HepG2 (cell line): ENCODE measurements around the gene SOS2. TPM values are rescaled to one million over a fixed set of nuclear protein-coding genes. Genes with fewer than 3 reads are reported as not detected.
A peak's percentile ranks its signal among the peaks of the same experiment; 100 is the strongest.

Experiments
- ATAC-seq: fragments of 200-7000 bp; cut with Tn5 transposase; 3 replicates; pipeline ENCODE4 v1.9.1; 2020; ENCODE audit warnings: mild to moderate bottlenecking, moderate library complexity
- BruUV-seq: library from RNA; stranded (reverse); fragments of 400-500 nt; replicated peaks from 2 replicates; lab custom pipeline; 2021; lab: Mats Ljungman, UMichigan
- CTCF ChIA-PET: fragments of 300-600 bp; formaldehyde crosslinking; extraction: SDS; loops from one replicate; lab custom pipeline; 2021; ENCODE audit warnings: low total read pairs, inconsistent platforms, low intra/inter-chr PET ratio; lab: Yijun Ruan, JAX
- POLR2A ChIA-PET: fragments of 350-600 bp; sonication (Branson Sonifier 250); formaldehyde crosslinking; loops from one replicate; lab custom pipeline; 2020; ENCODE audit warnings: antibody characterized with exemption, inconsistent platforms; lab: Yijun Ruan, JAX
- DNase-seq: peaks from one replicate; pipeline ENCODE4 v3.0.0-alpha.2; 2015; ENCODE audit warnings: low spot score
- FAIRE-seq: peaks from 3 replicates; lab custom pipeline; 2011; peaks lifted over from hg19 to GRCh38; lab: Jason Lieb, UNC
- H2AFZ ChIP-seq: one replicate; pipeline ENCODE4 v1.6.1; 2011; ENCODE audit warnings: low read length, inconsistent platforms
- H3K27ac ChIP-seq: fragments of 300-600 bp; 3 replicates; pipeline ENCODE4 v1.8.0; 2011; ENCODE audit warnings: mixed run types, mild to moderate bottlenecking, mixed read lengths, low read length, inconsistent platforms; ENCODE audit not compliant: insufficient read depth; ENCODE audit errors: extremely low read length
- H3K27me3 ChIP-seq, 2 experiments: fragments of 200-600 bp in 1 of 2; 2 replicates in 1 of 2; 3 replicates in 1 of 2; pipeline versions ENCODE4 v1.6.0 to v1.8.0; 2011; ENCODE audit warnings: low read length in 2 of 2, mild to moderate bottlenecking in 2 of 2, moderate library complexity in 2 of 2, inconsistent platforms in 1 of 2; ENCODE audit not compliant: insufficient read depth in 2 of 2, control insufficient read depth in 1 of 2
- H3K36me3 ChIP-seq, 2 experiments: fragments of 200-600 bp in 1 of 2; replicated peaks in 1 of 2; 2 replicates in 1 of 2; 3 replicates in 1 of 2; pipeline versions ENCODE4 v1.5.1 to v1.8.0; 2011; ENCODE audit warnings: low read length in 2 of 2, inconsistent platforms in 1 of 2; ENCODE audit not compliant: insufficient read depth in 2 of 2, control insufficient read depth in 1 of 2
- H3K4me1 ChIP-seq: 2 replicates; pipeline ENCODE4 v1.5.1; 2012; ENCODE audit warnings: low read length, inconsistent platforms; ENCODE audit not compliant: insufficient read depth
- H3K4me2 ChIP-seq: 2 replicates; pipeline ENCODE4 v1.6.0; 2011; ENCODE audit warnings: low read depth, low read length, inconsistent platforms
- H3K4me3 ChIP-seq, 3 experiments: fragments of 200-600 bp in 1 of 3; sonication (generic), shearing (Covaris generic) in 1 of 3; replicated peaks in 1 of 3; 2 replicates each; pipeline ENCODE4 v1.5.1; 2011 to 2016; ENCODE audit warnings: low read length in 3 of 3, inconsistent platforms in 2 of 3, low read depth in 2 of 3, mild to moderate bottlenecking in 2 of 3, control low read depth in 1 of 3, mixed read lengths in 1 of 3; ENCODE audit not compliant: insufficient read depth in 1 of 3
- H3K79me2 ChIP-seq: one replicate; pipeline ENCODE4 v1.6.1; 2011; ENCODE audit warnings: low read length, inconsistent platforms; ENCODE audit not compliant: insufficient read depth
- H3K9ac ChIP-seq: 2 replicates; pipeline ENCODE4 v1.6.0; 2011; ENCODE audit warnings: mild to moderate bottlenecking, low read depth, low read length, inconsistent platforms; ENCODE audit not compliant: insufficient read depth
- H3K9me3 ChIP-seq: 2 replicates; pipeline ENCODE4 v1.5.1; 2012; ENCODE audit warnings: mild to moderate bottlenecking, low read length
- H4K20me1 ChIP-seq: 2 replicates; pipeline ENCODE4 v1.6.0; 2011; ENCODE audit warnings: inconsistent platforms, mild to moderate bottlenecking, low read length, moderate library complexity; ENCODE audit not compliant: insufficient read depth
- ARID3A ChIP-seq: IDR thresholded peaks from 2 replicates; pipeline ENCODE4 v1.6.1; 2012; ENCODE audit warnings: low read depth, low read length, improper control_type of control experiment
- CHD4 ChIP-seq: fragments of 200-600 bp; sonication (generic); IDR thresholded peaks from 2 replicates; pipeline ENCODE4 v1.7.0; 2017; ENCODE audit warnings: mild to moderate bottlenecking, low read length, borderline replicate concordance
- DR1 ChIP-seq: sonication (generic); formaldehyde crosslinking; IDR thresholded peaks from 2 replicates; pipeline ENCODE4 v1.8.0; 2021; ENCODE audit warnings: mild to moderate bottlenecking, missing genetic modification reagents, inconsistent platforms
- ELF1 ChIP-seq: sonication (generic); formaldehyde crosslinking; IDR thresholded peaks from 2 replicates; pipeline ENCODE4 v1.4.0; 2020; ENCODE audit warnings: missing genetic modification reagents
- HNF4A ChIP-seq: sonication (generic); formaldehyde crosslinking; IDR thresholded peaks from 2 replicates; pipeline ENCODE4 v1.4.0; 2020; ENCODE audit warnings: missing genetic modification reagents
- KAT2B ChIP-seq: fragments of 150-350 bp; IDR thresholded peaks from 2 replicates; pipeline ENCODE4 v1.6.1; 2014; ENCODE audit warnings: low read depth, low read length, borderline replicate concordance
- MAFK ChIP-seq, 2 experiments: IDR thresholded peaks in 1 of 2; conservative IDR thresholded peaks in 1 of 2; 2 replicates each; pipeline ENCODE4 v1.6.1; 2011; ENCODE audit warnings: improper control_type of control experiment in 2 of 2, low read length in 2 of 2
- SKI ChIP-seq: fragments of 450-650 bp; IDR thresholded peaks from one replicate; pipeline ENCODE4 v1.6.1; 2018; ENCODE audit warnings: mild to moderate bottlenecking; ENCODE audit not compliant: partially characterized antibody
- ZFP36 ChIP-seq: fragments of 150-350 bp; IDR thresholded peaks from 2 replicates; pipeline ENCODE4 v1.6.1; 2018; ENCODE audit warnings: borderline replicate concordance, low read length, low read depth; ENCODE audit not compliant: partially characterized antibody
- ZNF253 ChIP-seq: sonication (generic); formaldehyde crosslinking; IDR thresholded peaks from 2 replicates; pipeline ENCODE4 v1.8.0; 2022; ENCODE audit warnings: mild to moderate bottlenecking, missing genetic modification reagents, borderline replicate concordance
- ZNF296 ChIP-seq: sonication (generic); formaldehyde crosslinking; conservative IDR thresholded peaks from 2 replicates; pipeline ENCODE4 v1.5.0; 2020; ENCODE audit warnings: mild to moderate bottlenecking, missing genetic modification reagents
- ZNF350 ChIP-seq: sonication (generic); formaldehyde crosslinking; IDR thresholded peaks from 2 replicates; pipeline ENCODE4 v1.4.0; 2020; ENCODE audit warnings: mild to moderate bottlenecking, low read depth, missing genetic modification reagents, borderline replicate concordance
- ZNF460 ChIP-seq: sonication (generic); formaldehyde crosslinking; IDR thresholded peaks from 2 replicates; pipeline ENCODE4 v1.5.1; 2020; ENCODE audit warnings: missing genetic modification reagents, mild to moderate bottlenecking, borderline replicate concordance
- ZNF484 ChIP-seq: sonication (generic); formaldehyde crosslinking; IDR thresholded peaks from 2 replicates; pipeline ENCODE4 v1.5.1; 2020; ENCODE audit warnings: mild to moderate bottlenecking, low read depth, missing genetic modification reagents, borderline replicate concordance
- ZNF577 ChIP-seq: sonication (generic); formaldehyde crosslinking; IDR thresholded peaks from 2 replicates; pipeline ENCODE4 v1.4.0; 2020; ENCODE audit warnings: mild to moderate bottlenecking, low read depth, missing genetic modification reagents, borderline replicate concordance
- WGBS: methylation state at CpG from one replicate; pipeline ENCODE4 v1.1.6; 2017; ENCODE audit warnings: low lambda C conversion rate; 5-methylcytosine and 5-hydroxymethylcytosine counted together
- in situ Hi-C: cut with HindIII; loops from 2 replicates; pipeline ENCODE4 v1.10.0; 2017; ENCODE audit warnings: low pct_unique_long_range_greater_than_20kb; ENCODE audit not compliant: extremely low pct_ligation_motif_present
- intact Hi-C: fragments of 100-400 bp; cut with micrococcal nuclease; formaldehyde crosslinking; loops from one replicate; pipeline ENCODE4 v1.10.0; 2022; ENCODE audit not compliant: unreplicated experiment
- polyA plus RNA-seq, 8 experiments: library from polyadenylated mRNA; depleted of rRNA in 3 of 8; stranded (reverse) in 7 of 8; unstranded in 1 of 8; fragments of >200 nt; fragmentation: Illumina TruSeq in 4 of 8; extraction: Trizol in 4 of 8; gene quantifications; 2 replicates each; pipeline versions ENCODE4 v1.2.1 to v1.2.3, GENCODE V29; 2011 to 2016; ENCODE audit warnings: low read depth in 4 of 8, missing spikeins in 1 of 8, mixed read lengths in 1 of 8; ENCODE audit not compliant: insufficient read depth in 1 of 8
- total RNA-seq, 5 experiments: library from RNA; depleted of rRNA; stranded (reverse); fragments of >200 nt; fragmentation: Illumina TruSeq; extraction: Trizol; gene quantifications; 2 replicates each; pipeline ENCODE4 v1.2.3, GENCODE V29; 2016; ENCODE audit warnings: low read depth in 1 of 5

Gene SOS2
- total and polyA plus RNA-seq, 2 of the 13 experiments (the other 11 are each of a cell fraction or from before 2014, with no cell fraction given): 9.3 to 12.1 TPM

DNA sequence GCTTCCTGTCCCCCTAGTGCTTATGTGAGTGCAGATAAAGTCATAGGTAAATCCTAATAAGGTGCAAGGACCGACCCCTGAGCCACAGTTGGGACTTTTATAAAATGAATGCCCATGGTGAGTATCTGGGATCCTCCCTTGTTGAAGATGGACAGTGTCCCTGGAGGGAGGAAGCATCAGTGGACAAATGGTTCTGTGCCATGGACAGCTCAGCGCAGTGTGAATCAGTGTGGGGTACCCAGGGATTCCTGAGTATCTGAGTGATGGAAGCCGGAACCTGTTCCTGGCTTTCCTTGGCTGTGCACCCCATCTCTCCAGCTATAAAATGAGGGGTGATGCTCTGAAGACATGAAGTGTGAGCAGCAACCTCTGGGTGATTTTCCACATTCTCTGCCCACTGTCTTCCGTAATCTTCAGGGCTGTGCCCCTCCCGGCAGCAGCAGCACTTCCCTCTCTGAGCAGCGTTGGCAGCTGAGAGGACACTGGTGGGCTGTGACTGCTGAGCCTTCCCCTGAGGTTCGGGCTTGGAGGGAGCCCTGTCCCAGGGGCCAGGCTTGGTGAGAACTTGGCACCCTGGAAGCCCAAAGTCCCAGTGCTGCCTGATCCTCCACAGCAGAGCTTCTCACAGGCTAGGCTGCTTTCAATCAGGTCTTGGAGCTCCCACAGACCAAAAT, 140.0 kb downstream of the SOS2 start:
- no peak overlapping the region for H3K9ac ChIP-seq
- H2AFZ ChIP-seq: no peak overlapping the region
- no peak overlapping the region for H3K27ac ChIP-seq
- ATAC-seq: peak; percentile 50
- no peaks in the 10 kb centered on the region for H3K36me3 ChIP-seq
- no TSS peak for BruUV-seq
- intact Hi-C loops (no loop called here), in situ Hi-C loops (no loop called here)
- H3K9me3 ChIP-seq: no peaks in the 10 kb centered on the region
- H4K20me1 ChIP-seq: no peaks in the 10 kb centered on the region
- H3K79me2 ChIP-seq: no peaks in the 10 kb centered on the region
- TF ChIP-seq HNF4A (no peak), CHD4 (no peak), DR1 (no peak), ZNF296 (CRISPR knock-in tag) (no peak), ELF1 (no peak), ZNF253 (CRISPR knock-in tag) (no peak), ARID3A (no peak), ZFP36 (no peak), ZNF577 (CRISPR knock-in tag) (no peak), ZNF350 (no peak), MAFK (conservative IDR thresholded peaks at IDR 0.05 in 1 of 2, IDR thresholded peaks at IDR 0.05 in 1 of 2; ENCODE audit: low read length in 2 of 2) (no peak), ZNF484 (CRISPR knock-in tag) (no peak), ZNF460 (CRISPR knock-in tag) (no peak), KAT2B (no peak), SKI (no peak)
- TF ChIP-seq, all 625 proteins: peak for 0
- 69% methylated on average over 6 of the region's 7 CpGs for WGBS
- CTCF ChIA-PET: no interaction called here
- H3K4me2 ChIP-seq: no peak overlapping the region
- peaks cover 6% of the 10 kb centered on the region; the same call in 1 of the 2 replicates for H3K4me1 ChIP-seq
- DNase-seq (no peak), FAIRE-seq (no peak)
- peaks cover 2 to 3% of the 10 kb centered on the region in 2 experiments; a peak in 1 of 5 replicates for H3K27me3 ChIP-seq
- POLR2A ChIA-PET: no interaction called here
- no peak overlapping the region for H3K4me3 ChIP-seq
